ENCODE data around the gene OLFML2B.
"Not testable (repeated sequence)": the region's sequence is repeated elsewhere in the genome, so short reads cannot be mapped to it uniquely, and the experiment has no call there.

OLFML2B gene

DNA sequence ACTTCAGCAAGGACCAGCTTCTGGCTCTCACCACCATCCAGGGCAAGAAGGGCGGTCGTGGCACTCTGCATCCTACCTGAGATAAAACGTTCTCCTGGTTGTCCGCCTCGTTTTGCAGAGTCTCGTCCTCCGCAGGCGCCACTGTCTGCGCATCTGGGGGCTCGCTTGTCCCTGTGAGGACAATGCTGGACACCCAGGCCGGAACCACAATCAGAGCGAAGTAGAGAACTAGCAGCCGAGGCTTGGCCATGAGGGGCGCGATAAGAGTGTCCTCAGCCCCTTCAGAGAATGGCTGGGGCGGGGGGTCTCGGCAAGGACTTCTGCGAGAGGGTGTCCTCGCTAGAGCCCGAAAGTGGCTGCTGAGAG is 505 bp downstream of the OLFML2B start:
- no peak for DNase-seq (ENCODE audit: low read depth)
- H3K4me3 ChIP-seq (ENCODE audit: low read depth, low read length) = no peak overlapping the region

GRCh38 chr1:162022626-162023025 is 1.0 kb downstream of the OLFML2B start:
- no peak for DNase-seq (ENCODE audit: low read depth)
- H3K4me3 ChIP-seq (ENCODE audit: low read depth, low read length) = no peak overlapping the region
- no peak for TF ChIP-seq CTCF (IDR thresholded peaks at IDR 0.05; ENCODE audit: low read depth, low read length, missing control alignments)

More for the DNA sequence above, 505 bp downstream of the OLFML2B start:
- no peak for TF ChIP-seq CTCF (IDR thresholded peaks at IDR 0.05; ENCODE audit: low read depth, low read length, missing control alignments)

DNA sequence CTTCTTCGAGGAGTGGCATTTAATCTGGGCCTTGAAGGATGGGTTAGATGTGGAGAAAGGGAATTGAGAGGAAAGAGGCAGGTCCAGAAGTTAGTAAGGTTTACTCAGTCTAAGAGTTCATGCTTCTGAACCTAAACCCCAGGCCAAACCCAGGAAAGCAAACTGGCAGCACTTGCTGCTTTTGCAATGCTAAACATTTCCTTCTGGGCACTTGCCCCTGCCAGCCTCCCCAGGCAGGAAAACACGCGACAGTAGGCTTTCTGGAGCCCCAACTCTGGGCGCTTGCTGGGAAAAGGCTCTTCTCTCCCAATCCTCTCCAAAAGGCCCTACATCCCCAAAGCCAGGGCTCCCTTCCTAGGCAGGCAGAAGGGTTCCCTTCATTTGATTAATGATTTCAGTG is 2.5 kb downstream of the OLFML2B start:
- no peak for TF ChIP-seq CTCF (IDR thresholded peaks at IDR 0.05; ENCODE audit: low read depth, low read length, missing control alignments)
- no peak overlapping the region for H3K4me3 ChIP-seq (ENCODE audit: low read depth, low read length)
- DNase-seq (ENCODE audit: low read depth) = no peak

GRCh38 chr1:162020150-162020549 is 3.5 kb downstream of the OLFML2B start:
- no peak for DNase-seq (ENCODE audit: low read depth)
- TF ChIP-seq CTCF (IDR thresholded peaks at IDR 0.05; ENCODE audit: low read depth, low read length, missing control alignments) = no peak
- H3K4me3 ChIP-seq (ENCODE audit: low read depth, low read length) = no peak overlapping the region

- no peak for DNase-seq (ENCODE audit: low read depth)
- TF ChIP-seq CTCF (IDR thresholded peaks at IDR 0.05; ENCODE audit: low read depth, low read length, missing control alignments) = no peak
- no peak overlapping the region for H3K4me3 ChIP-seq (ENCODE audit: low read depth, low read length)
Measured at GRCh38 chr1:162019446-162019845, 4.2 kb downstream of the OLFML2B start.

DNA sequence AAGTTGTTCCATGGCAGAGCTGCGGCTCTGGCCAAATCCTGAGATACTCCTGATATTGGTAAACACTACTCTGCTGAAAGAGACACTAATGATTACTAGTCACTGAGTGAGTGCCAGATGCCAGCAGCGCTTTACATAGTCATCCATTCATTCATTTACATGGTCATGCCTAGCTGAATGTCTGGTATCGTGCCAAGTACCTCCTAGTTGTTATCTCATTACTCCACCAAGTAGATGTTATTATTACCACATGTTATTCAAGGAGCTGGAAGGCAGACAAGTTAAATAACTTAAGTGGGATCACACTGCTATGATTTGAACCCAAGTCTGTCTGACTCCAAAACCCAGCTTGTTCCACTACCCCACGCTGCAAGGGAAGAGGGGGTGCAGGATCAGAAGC is 4.7 kb downstream of the OLFML2B start:
- TF ChIP-seq CTCF (IDR thresholded peaks at IDR 0.05; ENCODE audit: low read depth, low read length, missing control alignments) = no peak
- no peak for DNase-seq (ENCODE audit: low read depth)
- no peak overlapping the region for H3K4me3 ChIP-seq (ENCODE audit: low read depth, low read length)

DNA sequence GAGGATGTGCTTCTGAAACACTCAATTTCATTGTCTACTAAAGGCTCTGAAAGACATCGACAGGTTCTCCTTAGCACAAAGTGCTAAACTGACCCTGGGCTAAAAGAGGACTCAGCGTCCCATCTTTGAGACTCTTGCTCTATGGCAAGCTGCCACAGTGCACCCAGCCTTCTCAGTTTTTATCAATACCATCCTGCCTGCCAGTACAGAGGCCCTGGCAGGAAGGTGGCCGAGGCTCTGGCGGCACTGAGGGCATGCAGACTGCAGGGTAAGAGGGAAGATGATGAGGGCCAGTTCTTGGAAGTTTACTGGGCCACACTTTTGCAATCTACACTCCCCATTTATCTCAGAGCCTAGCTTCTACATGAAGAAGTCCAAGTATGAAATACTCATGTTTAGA is 5.3 kb downstream of the OLFML2B start:
- H3K4me3 ChIP-seq (ENCODE audit: low read depth, low read length) = no peak overlapping the region
- no peak for DNase-seq (ENCODE audit: low read depth)
- no peak for TF ChIP-seq CTCF (IDR thresholded peaks at IDR 0.05; ENCODE audit: low read depth, low read length, missing control alignments)

DNA sequence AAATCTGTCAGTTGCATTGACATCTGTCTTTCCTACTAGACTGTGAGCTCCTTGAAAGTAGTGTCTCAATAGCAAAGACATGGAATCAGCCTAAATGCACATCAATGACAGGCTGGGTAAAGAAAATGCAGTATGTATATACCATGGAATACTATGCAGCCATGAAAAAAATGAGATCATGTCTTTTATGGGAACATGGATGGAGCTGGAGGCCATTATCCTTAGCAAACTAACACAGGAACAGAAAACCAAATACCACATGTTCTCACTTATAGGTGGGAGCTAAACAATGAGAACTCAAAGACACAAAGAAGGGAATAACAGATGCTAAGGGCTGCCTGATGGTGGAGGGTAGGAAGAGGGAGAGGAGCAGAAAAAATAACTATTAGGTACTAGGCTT is 5.9 kb downstream of the OLFML2B start:
- not testable (repeated sequence) for DNase-seq (ENCODE audit: low read depth)

More for the DNA sequence above, 5.9 kb downstream of the OLFML2B start:
- not testable (repeated sequence) for H3K4me3 ChIP-seq (ENCODE audit: low read depth, low read length)
